HG03066 (cell line): ENCODE results near the gene MAPK8IP1.

Source experiments
- ATAC-seq: cut with Tn5 transposase; IDR thresholded peaks from one replicate; pipeline ENCODE4 v1.9.1; 2021; ENCODE audit warnings: low read depth; ENCODE audit not compliant: unreplicated experiment

The MAPK8IP1 gene

DNA sequence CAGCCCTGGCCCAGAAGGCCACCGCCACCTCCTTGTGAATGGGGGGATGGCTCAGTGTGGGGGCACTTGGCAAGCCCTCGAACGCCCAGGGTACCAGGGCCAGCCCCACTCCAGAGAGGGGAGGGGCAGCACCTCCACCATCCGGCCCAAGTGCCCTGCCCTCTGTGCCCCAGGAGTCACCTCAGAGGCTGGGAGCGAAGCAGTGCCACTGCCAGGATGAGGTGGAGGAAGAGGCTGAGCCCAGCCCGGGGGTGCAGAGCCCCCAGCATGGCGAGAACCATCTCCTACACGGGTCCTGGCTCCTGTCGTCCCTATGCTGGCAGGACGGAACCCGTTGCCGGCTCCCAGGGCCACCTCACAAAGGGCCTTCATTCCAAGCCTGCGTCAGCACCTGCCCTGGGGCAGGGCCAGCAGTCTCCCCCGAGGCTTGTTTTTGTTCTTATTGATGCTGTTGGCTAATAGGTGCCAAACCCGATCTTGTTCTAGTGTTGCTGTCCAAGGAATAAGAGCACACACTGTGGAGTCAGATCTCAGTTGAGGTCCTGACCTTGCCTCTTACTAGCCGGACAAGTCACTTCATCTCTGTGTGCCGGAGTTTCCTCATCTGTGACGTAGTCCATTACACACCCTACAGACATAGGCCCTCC, 21.6 kb downstream of the MAPK8IP1 start, which contains the start of gene FREY1:
FREY1 (minus strand) TSS at position 307 of the 647 bp plus-strand sequence; CDS start at position 281, 26 bp downstream.
- ATAC-seq, result no peak

DNA sequence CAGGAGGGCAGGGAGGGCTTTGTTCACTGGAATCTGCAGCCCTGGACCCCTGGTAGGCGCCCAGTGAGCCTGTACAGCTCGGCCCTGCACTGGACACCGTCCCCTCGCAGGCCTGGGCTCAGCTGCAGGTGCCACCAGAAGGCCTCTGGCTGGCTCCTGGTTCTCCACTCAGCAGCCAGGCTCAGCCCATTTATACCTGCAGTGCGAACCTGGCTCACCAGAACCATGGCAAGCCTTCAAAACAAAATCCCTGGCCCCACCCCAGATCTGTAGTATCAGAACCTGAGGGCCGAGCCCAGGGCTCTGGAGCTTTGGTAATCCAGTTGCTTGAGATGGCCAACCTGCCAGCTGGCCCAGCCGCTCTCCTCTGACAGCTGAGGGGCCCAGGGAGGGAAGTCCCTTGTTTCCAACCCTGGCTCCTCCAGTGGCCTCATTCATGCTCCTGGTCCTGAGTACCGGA, 22.5 kb downstream of the MAPK8IP1 start:
- no peak for ATAC-seq

DNA sequence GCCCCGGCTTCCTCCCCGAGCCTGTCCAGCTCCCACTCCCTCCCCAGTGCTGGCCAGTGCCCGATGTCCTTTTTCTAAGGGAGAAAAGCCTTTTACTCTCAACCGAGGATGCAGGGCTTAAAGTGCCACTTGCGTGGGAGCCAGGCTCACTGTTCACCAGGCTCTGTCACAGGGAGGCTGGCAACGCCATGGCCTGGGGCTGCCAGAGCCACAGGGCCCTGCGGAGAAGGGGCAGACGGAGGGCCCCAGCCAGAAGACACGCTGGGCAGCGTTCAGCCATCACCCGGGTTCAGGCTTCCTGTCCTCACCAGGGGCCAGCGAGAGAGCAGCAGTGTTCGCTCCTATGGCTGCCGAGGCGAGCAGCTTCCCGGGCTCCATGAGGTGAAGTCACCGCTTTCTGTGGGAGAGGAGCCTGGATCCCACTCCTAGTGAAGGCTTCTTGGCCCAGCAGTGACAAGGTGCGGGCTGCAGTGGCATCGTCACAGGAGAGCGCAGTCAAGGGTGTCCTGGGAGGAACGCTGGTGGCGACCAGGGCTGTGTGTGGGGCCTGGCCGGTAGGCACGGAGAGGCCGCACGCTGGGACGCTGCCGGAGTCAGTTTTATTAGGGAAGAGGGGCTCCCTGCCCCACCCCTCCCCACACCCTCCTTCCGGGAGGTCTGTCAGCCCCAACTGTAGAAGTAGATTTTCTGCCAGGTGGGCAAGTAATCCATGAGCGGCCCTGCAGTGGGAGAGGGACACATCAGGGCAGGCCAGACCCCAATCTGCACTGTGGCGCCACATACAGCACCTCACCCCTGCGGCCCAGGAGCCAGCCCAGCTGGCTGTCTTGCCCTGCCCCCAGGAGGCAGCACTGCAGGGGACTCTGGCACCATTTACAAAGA, 24.4 kb downstream of the MAPK8IP1 start:
- ATAC-seq, result no peak

DNA sequence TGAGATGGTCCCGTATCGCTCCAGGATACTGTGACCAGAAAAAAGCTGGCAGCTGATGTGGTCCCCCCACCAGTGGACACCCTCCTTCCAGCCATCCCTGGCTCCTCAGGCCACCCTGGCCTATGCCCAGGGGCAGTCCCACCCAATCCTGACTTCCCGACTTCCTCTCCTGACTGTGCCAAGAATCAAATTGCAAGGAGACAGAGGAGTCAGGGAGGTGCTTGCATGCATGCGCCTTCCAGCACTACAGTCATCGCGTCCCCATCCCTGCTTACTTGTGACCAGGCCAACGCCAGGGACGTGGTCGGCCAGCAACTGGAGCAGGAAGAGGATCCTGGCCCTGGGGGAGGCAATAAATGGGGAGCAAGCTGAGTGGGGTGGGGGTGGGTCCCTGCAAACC, 25.2 kb downstream of the MAPK8IP1 start:
- ATAC-seq, result no peak

DNA sequence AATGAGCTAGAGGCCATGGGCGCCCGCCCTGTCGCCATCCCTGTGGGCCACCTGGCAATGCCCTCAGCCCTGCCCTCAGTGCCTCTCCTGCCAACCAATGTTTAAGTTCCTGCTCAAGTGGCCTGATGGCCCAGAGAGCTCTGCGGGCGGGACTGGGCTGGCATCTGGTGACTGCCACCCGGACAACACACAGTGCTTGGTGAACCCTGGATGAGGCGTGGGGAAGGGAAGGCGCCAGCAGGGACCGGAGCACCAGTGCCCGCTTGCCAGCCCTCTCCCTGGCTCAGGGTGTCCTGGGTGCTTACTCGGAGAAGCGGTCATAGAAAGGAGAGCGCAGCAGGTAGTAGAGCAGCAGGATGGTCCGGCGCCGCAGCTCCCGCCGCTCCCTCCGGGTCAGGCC, 28.1 kb downstream of the MAPK8IP1 start:
- no peak for ATAC-seq

DNA sequence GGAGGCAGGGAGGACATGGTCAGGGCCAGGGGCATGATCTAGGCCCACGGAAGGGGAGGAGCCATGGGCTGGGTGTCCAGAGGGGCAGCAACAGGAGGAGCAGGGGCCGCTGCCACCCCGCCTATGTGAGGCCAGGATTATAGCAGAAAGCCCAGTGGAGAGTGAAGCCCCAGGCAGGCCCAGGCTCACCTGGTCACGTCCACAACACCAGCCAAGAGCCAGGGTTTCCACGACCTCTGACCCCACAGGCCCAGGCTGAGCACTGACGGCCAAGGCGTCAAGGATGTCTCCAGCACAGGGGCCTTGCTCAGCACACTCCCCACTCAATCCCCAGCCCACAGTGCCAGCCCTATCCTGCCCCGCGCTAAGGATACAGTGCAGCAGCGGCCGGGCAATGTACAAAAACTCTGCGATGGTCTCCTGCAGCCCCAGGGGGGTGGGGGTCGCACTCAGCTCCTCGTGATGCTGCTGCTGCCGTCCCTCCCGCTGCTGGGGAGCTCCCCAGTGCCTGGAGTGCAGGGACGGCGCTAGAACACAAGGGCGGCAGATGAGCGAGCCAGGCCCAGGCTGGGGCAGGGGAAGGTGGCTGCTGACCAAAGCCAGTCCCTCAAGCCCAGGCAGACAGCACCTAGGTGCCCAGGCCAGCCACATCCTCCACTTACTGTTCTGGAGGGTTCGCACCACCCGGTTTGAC, 28.6 kb downstream of the MAPK8IP1 start:
- no peak for ATAC-seq

DNA sequence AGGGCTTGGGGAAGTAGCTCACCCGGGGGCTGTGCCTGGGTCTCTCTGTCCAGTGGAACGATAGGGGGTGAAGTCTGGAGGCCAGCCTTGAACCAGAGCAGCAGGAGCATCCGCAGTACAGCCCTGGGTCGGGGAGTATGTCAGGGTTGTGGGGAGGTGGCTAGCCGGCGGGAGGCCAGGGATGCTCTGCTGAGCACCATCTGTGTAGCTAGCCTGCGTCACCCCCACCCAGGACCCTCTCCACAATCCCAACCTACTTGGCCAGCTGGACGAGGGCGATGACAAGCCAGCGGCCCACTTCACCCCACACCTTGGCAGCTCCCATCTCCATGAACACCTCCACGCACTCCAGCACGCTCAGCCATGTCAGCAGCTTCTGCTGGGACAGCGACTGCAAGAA, 30.0 kb downstream of the MAPK8IP1 start:
- no peak for ATAC-seq

DNA sequence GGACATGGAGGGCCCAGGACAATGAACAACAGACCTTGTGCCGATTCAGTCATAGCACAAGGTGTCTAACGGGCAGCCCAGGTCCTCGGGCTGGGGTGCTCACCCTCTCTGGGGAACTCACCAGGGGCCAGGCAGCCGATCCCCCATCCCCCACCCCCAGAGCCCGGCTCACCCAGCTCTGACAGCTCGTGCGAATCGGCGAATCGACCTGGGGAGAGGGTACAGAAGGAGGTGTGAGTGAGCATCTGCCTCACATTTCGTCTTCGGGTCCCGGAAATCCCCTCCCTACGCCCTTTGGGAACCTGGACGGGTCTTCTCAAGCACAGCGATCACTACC, 31.8 kb downstream of the MAPK8IP1 start:
- ATAC-seq, result no peak

DNA sequence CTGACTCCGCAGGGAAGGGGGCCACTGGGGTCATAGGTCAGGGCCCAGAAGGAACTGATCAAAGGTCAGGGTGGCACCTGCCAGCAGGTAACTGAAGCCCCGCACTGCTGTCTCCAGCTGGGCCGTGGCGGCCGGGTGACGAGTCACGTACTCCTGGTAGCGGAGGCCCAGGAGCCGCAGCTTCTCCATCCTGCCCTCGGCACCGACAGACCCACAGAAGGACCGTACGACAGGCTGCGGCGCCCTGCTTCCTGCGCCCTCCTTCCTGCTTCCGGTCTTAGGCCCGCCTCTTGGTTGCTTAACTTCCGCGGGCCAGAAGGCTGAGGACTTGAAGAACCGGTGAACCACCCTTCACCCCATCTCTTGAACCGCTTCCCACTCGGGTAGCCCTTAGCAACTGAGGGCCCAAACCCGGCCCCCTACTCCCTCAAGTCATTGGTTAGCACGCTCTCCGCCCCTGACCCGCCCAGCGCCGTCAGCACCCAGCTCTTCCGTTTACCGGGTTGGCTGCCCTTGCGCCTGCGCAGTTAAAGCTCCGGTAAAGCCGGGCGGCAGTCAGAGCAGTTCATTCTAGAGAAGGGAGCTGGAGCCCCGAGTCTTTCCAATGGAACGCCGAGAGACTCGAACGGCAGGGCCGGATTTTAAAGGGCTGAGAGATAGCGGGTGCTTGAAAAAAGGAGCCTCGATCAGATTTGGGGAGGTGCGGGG, 32.3 kb downstream of the MAPK8IP1 start, which contains the start of gene PEX16:
PEX16 (minus strand) TSS at position 255 of the 708 bp plus-strand sequence; CDS start at position 189, 66 bp downstream.
- peak; percentile 82 for ATAC-seq

DNA sequence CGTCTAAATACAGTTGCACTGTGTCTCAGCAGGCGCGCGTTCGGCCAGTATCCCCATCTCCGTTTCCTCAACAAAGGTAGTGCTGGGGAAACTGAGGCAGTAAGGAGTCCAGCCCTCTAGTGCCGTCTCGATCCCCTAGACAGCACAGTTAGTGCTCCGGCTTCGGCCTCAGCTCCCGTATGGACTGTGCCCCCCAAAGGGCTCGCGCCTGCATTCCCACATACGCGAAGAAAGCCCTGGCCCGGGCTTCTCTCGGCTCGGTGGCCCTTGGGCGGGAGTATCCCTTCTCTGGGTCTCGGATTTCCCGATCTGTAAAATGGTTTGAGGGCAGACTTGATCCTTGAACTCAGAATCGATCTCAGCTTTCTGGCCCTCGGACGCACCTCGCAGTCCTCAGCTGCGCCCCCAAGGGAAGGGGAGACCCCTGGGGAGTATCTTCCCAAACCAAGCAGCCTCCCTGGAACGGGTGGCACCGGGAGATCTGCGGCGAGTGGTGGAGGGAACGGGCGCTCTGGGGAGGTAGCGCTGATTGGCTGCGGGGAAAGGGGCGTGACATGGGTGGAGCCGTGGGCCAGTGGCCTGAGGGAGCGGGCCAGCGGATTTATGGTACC, 33.0 kb downstream of the MAPK8IP1 start:
- peak; percentile 45 for ATAC-seq

DNA sequence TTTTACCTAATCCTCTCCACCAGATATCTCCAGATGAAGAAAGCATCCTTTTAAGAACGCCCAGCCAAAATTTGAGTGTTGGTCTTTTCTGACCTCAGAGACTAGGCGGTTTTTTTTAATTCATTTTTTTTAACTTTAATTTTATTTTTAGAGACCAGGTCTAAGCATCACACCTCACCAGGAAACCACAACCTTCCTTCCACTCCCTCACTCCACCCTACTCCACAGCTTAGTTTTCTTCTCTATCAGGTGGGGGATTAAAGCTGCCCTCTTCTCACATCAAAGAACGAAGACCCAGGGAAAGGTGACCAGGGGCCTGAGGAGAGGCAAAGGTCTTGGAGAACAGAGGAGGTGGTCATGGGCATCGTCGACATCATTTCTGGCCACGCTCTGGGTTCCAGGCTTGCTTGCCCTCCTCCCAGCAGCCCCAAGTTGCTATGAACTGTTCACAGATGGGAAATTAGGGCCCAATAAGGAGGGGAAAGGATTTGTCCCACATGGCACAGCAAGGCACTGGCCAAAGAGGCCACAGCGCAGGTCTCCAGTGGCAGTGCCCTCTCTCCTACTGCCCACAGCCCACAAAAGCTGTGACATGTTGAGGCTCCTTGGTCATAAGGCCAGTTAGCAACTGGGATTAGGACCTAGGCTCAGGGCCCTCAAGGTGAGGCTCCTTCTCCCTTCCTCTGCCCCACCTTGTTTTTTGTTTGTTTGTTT, 33.7 kb downstream of the MAPK8IP1 start:
- ATAC-seq, result no peak

DNA sequence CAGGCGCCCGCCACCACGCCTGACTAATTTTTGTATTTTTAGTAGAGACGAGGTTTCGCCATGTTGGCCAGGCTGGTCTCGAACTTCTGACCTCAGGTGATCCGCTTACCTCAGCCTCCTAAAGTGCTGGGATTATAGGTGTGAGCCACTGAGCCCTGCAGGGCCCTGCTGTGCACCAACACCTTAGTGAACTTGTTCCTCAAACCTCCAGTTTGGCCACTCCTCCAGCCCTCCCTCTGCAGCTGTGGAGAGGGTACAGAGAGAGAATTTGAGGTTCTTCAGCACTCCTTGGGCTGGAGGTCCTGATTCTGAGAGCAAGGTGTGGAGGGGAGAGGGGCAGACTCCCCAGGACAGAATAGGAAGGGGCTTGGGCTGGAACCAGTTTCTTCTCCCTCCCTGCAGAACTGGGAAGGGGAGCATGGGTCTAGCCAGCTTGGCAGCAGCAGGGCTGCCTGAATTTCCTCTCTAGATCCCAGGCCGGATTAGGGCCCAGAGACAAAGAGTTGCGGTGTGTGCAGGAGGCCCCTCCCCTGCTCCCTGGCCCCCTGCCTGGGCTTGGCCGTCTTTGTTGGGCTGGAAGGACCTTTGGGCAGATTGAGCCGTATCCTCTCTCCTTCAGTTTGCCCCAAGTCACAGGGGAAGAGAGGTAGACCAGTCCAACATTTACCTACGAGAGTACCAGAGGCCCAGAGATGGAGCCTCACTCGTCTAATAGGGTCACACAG, 34.5 kb downstream of the MAPK8IP1 start:
- ATAC-seq, result no peak

DNA sequence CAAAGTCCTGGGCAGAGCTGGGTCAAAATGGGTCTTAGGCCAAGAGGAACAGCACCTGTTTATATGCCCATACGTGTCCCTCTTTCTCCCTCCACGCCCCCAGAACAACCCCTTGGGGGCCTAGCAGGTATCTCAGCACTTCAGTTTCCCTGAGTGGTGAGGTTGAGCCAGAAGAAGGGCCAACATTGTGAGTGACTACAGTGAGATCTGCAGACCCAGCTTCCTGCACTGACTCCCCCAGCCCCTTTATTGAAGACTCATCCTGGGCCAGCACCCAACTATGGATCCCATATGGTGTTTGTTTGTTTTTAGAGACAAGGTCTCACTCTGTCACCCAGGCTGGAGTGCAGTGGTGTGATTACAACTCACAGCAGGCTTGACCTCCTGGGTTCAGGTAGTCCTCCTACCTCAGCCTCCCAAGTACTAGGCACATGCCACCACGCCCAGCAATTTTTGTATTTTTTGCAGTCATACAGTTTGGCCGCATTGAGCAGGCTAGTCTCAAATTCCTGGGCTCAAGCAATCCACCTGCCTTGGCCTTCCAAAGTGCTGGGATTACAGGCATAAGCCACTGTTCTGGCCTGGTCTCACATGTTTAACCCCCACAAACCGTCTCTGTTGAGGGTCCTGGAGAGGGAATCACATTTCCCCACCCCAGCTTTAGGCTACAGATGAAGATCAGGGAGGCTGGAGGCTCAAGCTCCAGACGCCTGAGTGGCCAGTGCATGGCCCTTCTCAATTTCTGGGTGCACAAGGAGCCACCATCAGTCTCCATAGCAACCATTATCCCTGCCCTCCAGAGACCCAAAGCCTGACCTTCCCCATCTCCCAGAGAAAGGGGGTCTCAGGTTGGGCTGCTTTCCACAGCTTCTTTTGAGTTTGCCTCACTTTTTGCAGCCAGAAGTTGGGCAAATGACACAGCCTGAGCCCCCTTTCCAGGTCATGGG, 35.4 kb downstream of the MAPK8IP1 start:
- ATAC-seq, result no peak

DNA sequence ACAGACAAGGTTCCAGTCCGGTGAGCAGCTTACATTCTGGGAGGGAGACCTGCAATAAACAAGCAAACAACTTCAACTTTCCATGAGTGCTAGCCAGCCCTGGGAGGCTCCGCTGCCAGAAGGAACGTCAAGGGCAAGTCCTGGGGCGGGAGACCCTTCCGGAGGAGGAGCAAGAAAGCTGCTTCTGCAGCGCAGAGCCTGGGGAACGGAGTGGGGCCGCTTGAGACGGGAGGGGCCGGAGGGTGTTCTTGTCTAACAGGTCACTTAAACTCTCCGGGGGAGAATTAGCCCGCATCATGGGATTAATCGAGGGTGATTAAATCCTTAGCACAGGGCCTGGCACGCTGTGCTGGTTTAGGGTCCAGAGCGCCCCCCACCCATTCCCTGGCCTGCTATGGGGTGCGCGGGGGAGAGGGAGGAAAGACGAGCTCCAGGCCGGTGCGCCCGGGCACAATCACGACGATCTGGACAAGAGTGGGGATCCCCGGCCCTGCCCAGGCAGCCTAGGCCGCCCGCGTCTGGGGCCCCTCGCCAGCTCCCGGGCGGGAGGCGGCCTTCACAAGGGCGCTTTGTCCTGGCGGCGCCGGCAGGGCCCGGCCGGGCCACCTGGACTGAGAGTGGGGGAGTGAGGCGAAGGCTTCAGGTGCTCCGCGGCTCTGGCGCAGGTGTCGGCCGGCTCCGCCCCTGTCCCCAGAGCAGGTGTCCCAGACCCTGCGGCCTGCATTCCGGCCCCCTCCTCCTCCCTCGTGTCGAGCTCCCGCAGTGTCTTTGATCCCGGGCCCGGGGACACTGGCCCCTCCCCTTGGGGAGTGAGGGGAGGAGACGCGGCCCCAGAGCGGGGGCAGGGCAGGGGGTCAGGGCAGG, 36.3 kb downstream of the MAPK8IP1 start:
- ATAC-seq, result no peak

DNA sequence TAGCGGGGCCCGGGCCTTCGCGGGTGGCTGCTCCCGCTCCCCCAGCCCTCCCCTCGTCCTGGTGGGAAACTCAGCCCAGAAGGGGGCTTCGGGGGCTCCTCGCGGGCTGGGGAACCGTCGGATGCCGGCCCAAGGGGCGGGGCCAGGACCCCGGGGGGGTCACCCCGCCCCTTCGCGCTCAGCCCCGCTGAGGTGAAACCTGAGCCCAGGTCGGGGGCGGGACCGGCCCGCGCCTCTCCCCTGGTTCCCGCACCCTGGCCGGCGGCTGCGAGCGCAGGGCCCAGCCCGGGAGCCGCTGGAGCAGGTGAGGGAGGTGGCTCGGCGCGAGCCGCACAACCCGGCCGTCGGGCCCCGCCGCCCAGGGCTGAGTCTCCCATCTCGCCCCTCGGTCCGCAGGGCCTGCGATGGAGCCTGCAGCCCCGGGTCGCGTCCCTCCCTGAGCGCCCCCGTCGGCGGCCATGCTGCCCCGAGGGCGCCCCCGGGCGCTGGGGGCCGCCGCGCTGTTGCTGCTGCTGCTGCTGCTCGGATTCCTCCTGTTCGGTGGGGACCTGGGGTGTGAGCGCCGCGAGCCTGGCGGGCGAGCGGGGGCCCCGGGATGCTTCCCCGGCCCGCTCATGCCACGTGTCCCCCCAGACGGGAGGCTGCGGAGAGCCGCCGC, 37.1 kb downstream of the MAPK8IP1 start, which contains the start of gene LARGE2:
LARGE2 (plus strand) TSS at position 232 of the 658 bp plus-strand sequence; CDS start at position 459, 227 bp downstream.
- ATAC-seq, result no peak
